K562 (cell line): ENCODE measurements around the gene SLC25A51. TPM values are rescaled to one million over a fixed set of nuclear protein-coding genes. Genes with fewer than 3 reads are reported as not detected.
A peak's percentile ranks its signal among the peaks of the same experiment; 100 is the strongest.

Experiments used
- ARID3A ChIP-seq: IDR thresholded peaks from 2 replicates; pipeline ENCODE4 v1.6.1; 2012; ENCODE audit warnings: low read depth, low read length, improper control_type of control experiment, borderline replicate concordance
- ATF3 ChIP-seq, 2 experiments: fragments of 450-650 bp in 1 of 2; sonication (generic) in 1 of 2; formaldehyde crosslinking in 1 of 2; IDR thresholded peaks in 1 of 2; conservative IDR thresholded peaks in 1 of 2; 2 replicates each; pipeline versions ENCODE4 v1.6.1 to v1.8.1; 2016 to 2023; ENCODE audit warnings: mild to moderate bottlenecking in 2 of 2, moderate library complexity in 2 of 2, inconsistent platforms in 1 of 2, missing genetic modification reagents in 1 of 2
- BCOR ChIP-seq: fragments of 450-650 bp; IDR thresholded peaks from 2 replicates; pipeline ENCODE4 v1.6.1; 2016
- BRD4 ChIP-seq: fragments of 200-600 bp; sonication (generic); IDR thresholded peaks from 2 replicates; pipeline ENCODE4 v1.6.1; 2017; ENCODE audit warnings: inconsistent platforms
- CBFB ChIP-seq: sonication (generic); formaldehyde crosslinking; IDR thresholded peaks from 2 replicates; pipeline ENCODE4 v1.4.0; 2020; ENCODE audit warnings: mild to moderate bottlenecking, missing genetic modification reagents
- CREB5 ChIP-seq: fragments of 250-450 bp; sonication (Bioruptor Pico); IDR thresholded peaks from 2 replicates; pipeline ENCODE4 v1.5.0; 2020; ENCODE audit warnings: mild to moderate bottlenecking
- JUNB ChIP-seq: fragments of 450-650 bp; formaldehyde crosslinking; conservative IDR thresholded peaks from 2 replicates; pipeline ENCODE4 v1.4.0; 2020; ENCODE audit warnings: mild to moderate bottlenecking
- JUND ChIP-seq, 2 experiments: IDR thresholded peaks; 2 replicates in 1 of 2; 3 replicates in 1 of 2; pipeline ENCODE4 v1.6.1; 2011; ENCODE audit warnings: borderline replicate concordance in 2 of 2, low read depth in 2 of 2, low read length in 2 of 2, improper control_type of control experiment in 1 of 2, missing biosample characterization in 1 of 2, missing genetic modification characterization in 1 of 2, missing genetic modification reagents in 1 of 2
- NFATC3 ChIP-seq: fragments of 450-650 bp; IDR thresholded peaks from 2 replicates; pipeline ENCODE4 v1.6.1; 2017; ENCODE audit warnings: mild to moderate bottlenecking
- PKNOX1 ChIP-seq: fragments of 450-650 bp; IDR thresholded peaks from 2 replicates; pipeline ENCODE4 v1.6.1; 2016
- RFX7 ChIP-seq: fragments of 250-450 bp; sonication (Bioruptor Pico); IDR thresholded peaks from 2 replicates; pipeline ENCODE4 v1.5.1; 2021; ENCODE audit warnings: mild to moderate bottlenecking
- WHSC1 ChIP-seq: IDR thresholded peaks from one replicate; pipeline ENCODE4 v1.6.1; 2012; ENCODE audit warnings: low read length, control low read depth, inconsistent platforms
- ZNF146 ChIP-seq: IDR thresholded peaks from one replicate; pipeline ENCODE4 v1.6.1; 2018; ENCODE audit warnings: missing compliant biosample characterization; ENCODE audit not compliant: unreplicated experiment
- ZNF224 ChIP-seq: sonication (generic); formaldehyde crosslinking; IDR thresholded peaks from 2 replicates; pipeline ENCODE4 v1.8.0; 2022; ENCODE audit warnings: mild to moderate bottlenecking, missing genetic modification reagents
- ZNF644 ChIP-seq: fragments of 200-800 bp; sonication (Bioruptor generic); IDR thresholded peaks from 2 replicates; pipeline ENCODE4 v1.6.1; 2016; ENCODE audit warnings: low read depth, missing genetic modification characterization, missing compliant biosample characterization
- polyA plus RNA-seq, 8 experiments: library from polyadenylated mRNA; depleted of rRNA in 4 of 8; stranded (reverse) in 5 of 8; unstranded in 3 of 8; fragments of >200 nt; fragmentation: Nextera tagmentation in 2 of 8; fragmentation: Illumina TruSeq in 1 of 8; extraction: Ambion mirVana in 2 of 8; extraction: Trizol in 1 of 8; gene quantifications; 2 replicates each; pipeline versions ENCODE4 v1.2.1 to v1.2.3, GENCODE V29; 2011 to 2014; ENCODE audit warnings: inconsistent platforms in 1 of 8, missing spikeins in 1 of 8
- total RNA-seq, 7 experiments: library from RNA; depleted of rRNA in 6 of 7; stranded (reverse); fragments of >200 nt in 6 of 7; fragmentation: Illumina TruSeq in 2 of 7; extraction: Trizol in 2 of 7; gene quantifications; 2 replicates each; pipeline versions ENCODE4 v1.2.1 to v1.2.3, GENCODE V29; 2011 to 2021; ENCODE audit warnings: low replicate concordance in 1 of 7

Gene SLC25A51
- total and polyA plus RNA-seq, 9 of the 15 experiments (the other 6 are each of a cell fraction or from before 2014, with no cell fraction given), result 9.1 to 40.7 (median 24.5) TPM

GRCh38 chr9:37840560-37841194, 63.2 kb downstream of the SLC25A51 start (continued):
- TF ChIP-seq PKNOX1, result peak; percentile 4; the same call in 1 of the 2 replicates
- TF ChIP-seq WHSC1, result no peak
- TF ChIP-seq RFX7 (CRISPR knock-in tag), result no peak
- no peak for TF ChIP-seq CREB5 (CRISPR knock-in tag)
- no peak for TF ChIP-seq CBFB (CRISPR knock-in tag)
- peak; percentile 99 for TF ChIP-seq JUND (IDR thresholded peaks at IDR 0.05; ENCODE audit: borderline replicate concordance, low read depth, low read length)
- TF ChIP-seq JUND (tag; IDR thresholded peaks at IDR 0.05; ENCODE audit: borderline replicate concordance, low read depth, low read length), result peak; percentile 99
- no peak for TF ChIP-seq BCOR
- TF ChIP-seq ZNF224, result no peak
- TF ChIP-seq ZNF644 (tag), result peak; percentile 11; the same call in 1 of the 2 replicates
- TF ChIP-seq BRD4, result no peak
- TF ChIP-seq JUNB (CRISPR knock-in tag), result peak; percentile 76
- TF ChIP-seq ZNF146, result no peak
- 0 out of 2 replicates have a peak, but pooled peaks have one; percentile 48 for TF ChIP-seq NFATC3
- peak; percentile 51; the same call in 1 of the 2 replicates for TF ChIP-seq ARID3A
- peak; percentile 97 for TF ChIP-seq ATF3 (IDR thresholded peaks at IDR 0.05)
- TF ChIP-seq ATF3 (CRISPR knock-in tag; conservative IDR thresholded peaks at IDR 0.05), result no peak; the same call in 1 of the 2 replicates
